Trophoblast cell (in vitro differentiated cells and primary cell): Measurements from ENCODE around the gene FHDC1. TPM values are rescaled to one million over a fixed set of nuclear protein-coding genes. Genes with fewer than 3 reads are reported as not detected.

Experiments used
- DNase-seq, 2 donors: peaks; one replicate each; pipeline ENCODE4 v3.0.0-alpha.2; 2016
- H2AFZ ChIP-seq: 2 replicates; pipeline ENCODE4 v1.6.1; 2013; ENCODE audit warnings: low read length, moderate library complexity, mild to moderate bottlenecking; ENCODE audit not compliant: insufficient read depth, poor library complexity
- H2AK5ac ChIP-seq: 2 replicates; pipeline ENCODE4 v1.6.1; 2013; ENCODE audit warnings: mild to moderate bottlenecking, low read length
- H2BK120ac ChIP-seq: 2 replicates; pipeline ENCODE4 v1.6.1; 2013; ENCODE audit warnings: low read length, mild to moderate bottlenecking, moderate library complexity; ENCODE audit not compliant: insufficient read depth, poor library complexity
- H2BK12ac ChIP-seq: 2 replicates; pipeline ENCODE4 v1.6.1; 2013; ENCODE audit warnings: mild to moderate bottlenecking, low read length, moderate library complexity
- H2BK5ac ChIP-seq: 2 replicates; pipeline ENCODE4 v1.6.1; 2013; ENCODE audit warnings: low read length, low read depth, moderate library complexity, mild to moderate bottlenecking; ENCODE audit not compliant: poor library complexity
- H3K14ac ChIP-seq: 2 replicates; pipeline ENCODE4 v1.6.1; 2013; ENCODE audit warnings: mild to moderate bottlenecking, low read length
- H3K18ac ChIP-seq: 2 replicates; pipeline ENCODE4 v1.6.1; 2013; ENCODE audit warnings: mild to moderate bottlenecking, low read length
- H3K23ac ChIP-seq: 2 replicates; pipeline ENCODE4 v1.6.1; 2013; ENCODE audit warnings: low read length
- H3K27ac ChIP-seq: 2 replicates; pipeline ENCODE4 v1.5.1; 2013; ENCODE audit warnings: low read depth, mild to moderate bottlenecking, inconsistent platforms, low read length, moderate library complexity
- H3K27me3 ChIP-seq: 2 replicates; pipeline ENCODE4 v1.6.1; 2013; ENCODE audit warnings: inconsistent platforms, mild to moderate bottlenecking, low read length, moderate library complexity; ENCODE audit not compliant: insufficient read depth
- H3K36me3 ChIP-seq, 2 experiments: 1 replicate in 1 of 2; 2 replicates in 1 of 2; pipeline ENCODE4 v1.6.1; 2013; ENCODE audit warnings: low read length in 2 of 2, mild to moderate bottlenecking in 2 of 2, moderate library complexity in 1 of 2; ENCODE audit not compliant: insufficient read depth in 2 of 2, control insufficient read depth in 1 of 2
- H3K4ac ChIP-seq: 2 replicates; pipeline ENCODE4 v1.6.1; 2013; ENCODE audit warnings: low read depth, mild to moderate bottlenecking, low read length, moderate library complexity
- H3K4me1 ChIP-seq, 2 experiments: 1 replicate in 1 of 2; 2 replicates in 1 of 2; pipeline ENCODE4 v1.6.1; 2013; ENCODE audit warnings: low read length in 2 of 2, mild to moderate bottlenecking in 2 of 2, moderate library complexity in 1 of 2; ENCODE audit not compliant: insufficient read depth in 2 of 2, control insufficient read depth in 1 of 2
- H3K4me2 ChIP-seq: 2 replicates; pipeline ENCODE4 v1.6.1; 2013; ENCODE audit warnings: inconsistent platforms, mild to moderate bottlenecking, low read length, moderate library complexity
- H3K4me3 ChIP-seq: 2 replicates; pipeline ENCODE4 v1.5.1; 2013; ENCODE audit warnings: mild to moderate bottlenecking, low read depth, low read length, inconsistent platforms
- H3K79me1 ChIP-seq: one replicate; pipeline ENCODE4 v1.6.1; 2013; ENCODE audit warnings: low read length
- H3K79me2 ChIP-seq: 2 replicates; pipeline ENCODE4 v1.6.1; 2013; ENCODE audit warnings: low read length, mild to moderate bottlenecking; ENCODE audit not compliant: control insufficient read depth, insufficient read depth, poor library complexity
- H3K9ac ChIP-seq: 2 replicates; pipeline ENCODE4 v1.6.1; 2013; ENCODE audit warnings: mild to moderate bottlenecking, low read length
- H3K9me3 ChIP-seq: 2 replicates; pipeline ENCODE4 v1.6.1; 2013; ENCODE audit warnings: low read depth, mild to moderate bottlenecking, control low read depth, inconsistent platforms, low read length; ENCODE audit not compliant: insufficient read depth
- H4K12ac ChIP-seq: 2 replicates; pipeline ENCODE4 v1.6.1; 2013; ENCODE audit warnings: low read depth, mild to moderate bottlenecking, low read length, moderate library complexity
- H4K8ac ChIP-seq: 2 replicates; pipeline ENCODE4 v1.6.1; 2013; ENCODE audit warnings: low read depth, mild to moderate bottlenecking, low read length, moderate library complexity
- H4K91ac ChIP-seq: one replicate; pipeline ENCODE4 v1.6.1; 2013; ENCODE audit warnings: low read depth, mild to moderate bottlenecking, low read length, moderate library complexity
- WGBS: extraction: QIAGEN DNeasy Blood & Tissue Kit; methylation state at CpG from one replicate; pipeline ENCODE4 v1.1.7; 2013; ENCODE audit warnings: missing lambda C conversion rate; ENCODE audit not compliant: insufficient read length, insufficient coverage; ENCODE audit errors: extremely low coverage; 5-methylcytosine and 5-hydroxymethylcytosine counted together
- polyA plus RNA-seq: library from polyadenylated mRNA; stranded (reverse); fragments of 200-250 nt; gene quantifications from 2 replicates; pipeline ENCODE4 v1.2.3, GENCODE V29; 2013

The FHDC1 gene, protein sequence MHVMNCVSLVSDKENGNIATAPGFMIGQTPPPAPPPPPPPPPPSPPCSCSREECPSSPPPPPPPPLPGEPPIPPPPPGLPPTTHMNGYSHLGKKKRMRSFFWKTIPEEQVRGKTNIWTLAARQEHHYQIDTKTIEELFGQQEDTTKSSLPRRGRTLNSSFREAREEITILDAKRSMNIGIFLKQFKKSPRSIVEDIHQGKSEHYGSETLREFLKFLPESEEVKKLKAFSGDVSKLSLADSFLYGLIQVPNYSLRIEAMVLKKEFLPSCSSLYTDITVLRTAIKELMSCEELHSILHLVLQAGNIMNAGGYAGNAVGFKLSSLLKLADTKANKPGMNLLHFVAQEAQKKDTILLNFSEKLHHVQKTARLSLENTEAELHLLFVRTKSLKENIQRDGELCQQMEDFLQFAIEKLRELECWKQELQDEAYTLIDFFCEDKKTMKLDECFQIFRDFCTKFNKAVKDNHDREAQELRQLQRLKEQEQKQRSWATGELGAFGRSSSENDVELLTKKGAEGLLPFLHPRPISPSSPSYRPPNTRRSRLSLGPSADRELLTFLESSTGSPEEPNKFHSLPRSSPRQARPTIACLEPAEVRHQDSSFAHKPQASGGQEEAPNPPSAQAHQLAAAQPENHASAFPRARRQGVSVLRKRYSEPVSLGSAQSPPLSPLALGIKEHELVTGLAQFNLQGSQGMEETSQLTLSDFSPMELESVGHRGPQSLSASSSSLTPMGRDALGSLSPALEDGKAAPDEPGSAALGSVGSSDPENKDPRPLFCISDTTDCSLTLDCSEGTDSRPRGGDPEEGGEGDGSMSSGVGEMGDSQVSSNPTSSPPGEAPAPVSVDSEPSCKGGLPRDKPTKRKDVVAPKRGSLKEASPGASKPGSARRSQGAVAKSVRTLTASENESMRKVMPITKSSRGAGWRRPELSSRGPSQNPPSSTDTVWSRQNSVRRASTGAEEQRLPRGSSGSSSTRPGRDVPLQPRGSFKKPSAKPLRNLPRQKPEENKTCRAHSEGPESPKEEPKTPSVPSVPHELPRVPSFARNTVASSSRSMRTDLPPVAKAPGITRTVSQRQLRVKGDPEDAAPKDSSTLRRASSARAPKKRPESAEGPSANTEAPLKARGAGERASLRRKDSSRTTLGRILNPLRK
- 107 and 115 TPM in 2 replicates for polyA plus RNA-seq

DNA sequence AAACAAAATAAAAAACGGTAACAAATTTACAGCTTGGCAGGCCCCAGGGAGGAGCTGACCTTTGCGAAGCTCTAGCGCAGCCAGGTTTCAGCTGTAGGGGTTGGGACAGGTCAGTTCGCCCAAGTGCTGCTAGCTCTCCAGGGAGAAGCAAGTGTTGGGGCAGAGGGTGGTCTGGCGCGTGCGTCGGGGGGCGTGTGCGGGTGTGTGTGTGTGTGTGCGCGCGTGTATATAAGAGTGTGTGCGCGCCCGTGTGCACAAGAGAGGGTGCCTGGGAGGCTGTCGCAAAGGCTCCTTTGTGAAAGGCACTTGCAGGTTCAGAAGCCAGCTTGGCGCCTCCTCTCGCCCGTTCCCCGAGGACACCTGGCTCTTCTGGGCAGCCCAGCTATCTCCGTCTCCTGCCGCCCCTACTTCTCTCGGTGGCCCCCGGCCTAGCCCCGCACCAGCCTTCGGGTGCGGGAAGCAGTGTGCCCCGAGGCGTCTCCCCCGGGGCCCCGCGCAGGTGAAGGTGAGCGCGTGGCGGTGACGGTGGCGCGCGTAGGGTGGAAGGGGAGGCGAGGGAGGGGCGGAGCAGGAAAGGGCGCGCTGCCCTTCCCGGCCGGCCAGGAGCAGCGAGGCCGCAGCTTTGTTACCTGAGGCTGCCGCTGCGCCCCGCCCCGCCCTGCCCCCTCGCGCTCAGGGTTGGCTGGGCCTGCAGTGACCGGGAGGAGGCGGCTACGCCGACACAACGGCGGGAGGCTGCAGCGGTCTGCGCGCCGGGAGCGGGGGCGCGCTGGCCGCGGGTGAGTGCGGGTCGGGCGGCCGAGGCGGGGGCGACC is at the start of gene FHDC1:
TSS of gene FHDC1 (plus strand) at position 693 of the 815 bp plus-strand sequence. CDS start 6,735 bp downstream, outside the sequence.
- Histone ChIP-seq H3K18ac (peak within 1 kb of the TSS; percentile 90), H3K27me3 (no peaks in the 10 kb centered on the region), H3K9ac (peak within 1 kb of the TSS; percentile 90), H4K91ac (peak within 1 kb of the TSS; percentile 89), H3K79me2 (peaks cover 20% of the 10 kb centered on the region), H3K27ac (peak within 1 kb of the TSS; percentile 83), H2AK5ac (peak within 1 kb of the TSS; percentile 30), H3K4me1 (peaks cover 0 to 6% of the 10 kb centered on the region in 2 experiments), H3K36me3 (no peaks in the 10 kb centered on the region), H2BK12ac (no peak within 1 kb of the TSS), H3K4me3 (peak within 1 kb of the TSS; percentile 89), H3K4ac (peak within 1 kb of the TSS; percentile 41), H2BK5ac (peak within 1 kb of the TSS; percentile 53), H2AFZ (peak within 1 kb of the TSS; percentile 80), H3K14ac (peak within 1 kb of the TSS; percentile 90), H3K23ac (no peak within 1 kb of the TSS), H4K8ac (peak within 1 kb of the TSS; percentile 81), H2BK120ac (peak within 1 kb of the TSS; percentile 76), H3K9me3 (no peaks in the 10 kb centered on the region), H4K12ac (peak within 1 kb of the TSS; percentile 60), H3K79me1 (peaks cover 30% of the 10 kb centered on the region), H3K4me2 (peak within 1 kb of the TSS; percentile 96)
- no CpG with 5 or more reads among the region's 75 CpGs for WGBS
- DNase-seq = peak; percentile 88 to 89

GRCh38 chr4:152887981-152888380 is 48.1 kb upstream of the FHDC1 start:
- no CpG with 5 or more reads among the region's 6 CpGs for WGBS
- H3K4me2 ChIP-seq = no peak overlapping the region

DNA sequence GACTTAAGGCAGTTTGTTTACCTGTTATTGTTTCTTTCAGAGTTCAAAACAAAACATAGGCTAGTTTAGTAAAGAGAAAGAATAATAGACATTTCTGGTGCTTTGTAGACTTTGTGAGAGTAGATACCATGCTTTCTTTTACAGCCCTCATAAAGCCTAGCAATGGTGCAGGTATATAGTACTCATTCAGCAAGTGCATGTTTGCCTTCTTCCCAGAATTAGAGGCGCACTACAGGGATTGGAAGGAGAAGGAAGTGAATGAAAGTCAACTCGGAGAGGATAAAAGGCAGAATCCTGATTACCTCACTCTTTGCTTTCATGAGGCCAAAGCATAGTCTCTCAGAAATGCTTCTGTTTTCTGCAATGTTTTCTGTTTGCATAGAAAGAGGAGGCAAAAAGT is 43.1 kb upstream of the FHDC1 start:
- Histone ChIP-seq H3K4ac (no peak overlapping the region), H3K27ac (no peak overlapping the region), H3K36me3 (peaks cover 0 to 2% of the 10 kb centered on the region in 2 experiments), H2BK12ac (no peak overlapping the region), H3K23ac (no peak overlapping the region), H3K18ac (no peak overlapping the region), H4K12ac (no peak overlapping the region), H3K4me3 (no peak overlapping the region), H2AK5ac (no peak overlapping the region), H3K9ac (no peak overlapping the region), H2BK5ac (no peak overlapping the region), H3K79me2 (no peaks in the 10 kb centered on the region), H4K91ac (no peak overlapping the region), H4K8ac (no peak overlapping the region), H2BK120ac (no peak overlapping the region), H3K9me3 (no peaks in the 10 kb centered on the region), H3K4me2 (no peak overlapping the region), H3K27me3 (no peaks in the 10 kb centered on the region), H2AFZ (no peak overlapping the region), H3K79me1 (peaks cover 5% of the 10 kb centered on the region), H3K14ac (no peak overlapping the region), H3K4me1 (no peaks in the 10 kb centered on the region)
- no CpG with 5 or more reads among the region's 2 CpGs for WGBS
- no peak for DNase-seq

More at GRCh38 chr4:152887981-152888380, 48.1 kb upstream of the FHDC1 start:
- no peak overlapping the region for H4K91ac ChIP-seq
- no peaks in the 10 kb centered on the region for H3K27me3 ChIP-seq
- no peaks in the 10 kb centered on the region for H3K79me2 ChIP-seq
- H3K23ac ChIP-seq = no peak overlapping the region
- no peaks in the 10 kb centered on the region for H3K4me1 ChIP-seq
- H3K4ac ChIP-seq = no peak overlapping the region
- no peak overlapping the region for H4K8ac ChIP-seq
- no peaks in the 10 kb centered on the region for H3K79me1 ChIP-seq
- no peak overlapping the region for H3K18ac ChIP-seq
- no peak overlapping the region for H2BK5ac ChIP-seq
- no peak overlapping the region for H3K27ac ChIP-seq
- no peak overlapping the region for H2AFZ ChIP-seq
- no peak for DNase-seq
- no peak overlapping the region for H2AK5ac ChIP-seq
- H3K9me3 ChIP-seq = no peaks in the 10 kb centered on the region
- H3K4me3 ChIP-seq = no peak overlapping the region
- no peak overlapping the region for H2BK12ac ChIP-seq
- peaks cover 2% of the 10 kb centered on the region in 2 experiments for H3K36me3 ChIP-seq
- no peak overlapping the region for H3K14ac ChIP-seq
- H2BK120ac ChIP-seq = no peak overlapping the region
- H4K12ac ChIP-seq = no peak overlapping the region
- H3K9ac ChIP-seq = no peak overlapping the region
